Stimulated activated CD8-positive, alpha-beta memory T cell treated with anti-CD3 and anti-CD28 coated beads, Interleukin-12 subunit alpha, Interleukin-12 subunit beta, amount 100 ng/mL, for 1 hour (primary cell): Measurements from ENCODE around the gene COA3.

Experiments
- DNase-seq: peaks from one replicate; pipeline ENCODE4 v3.0.0-alpha.2; 2020; ENCODE audit warnings: low read depth

Gene COA3

GRCh38 chr17:42798383-42799380 lies at the start of gene COA3, which contains the start of gene CNTD1:
COA3 (minus strand) TSS chr17:42798704; CDS start chr17:42798681, 23 bp downstream.
CNTD1 (plus strand) TSS chr17:42798861; CDS start chr17:42799068, 207 bp downstream.
- DNase-seq = peak; percentile 53

DNA sequence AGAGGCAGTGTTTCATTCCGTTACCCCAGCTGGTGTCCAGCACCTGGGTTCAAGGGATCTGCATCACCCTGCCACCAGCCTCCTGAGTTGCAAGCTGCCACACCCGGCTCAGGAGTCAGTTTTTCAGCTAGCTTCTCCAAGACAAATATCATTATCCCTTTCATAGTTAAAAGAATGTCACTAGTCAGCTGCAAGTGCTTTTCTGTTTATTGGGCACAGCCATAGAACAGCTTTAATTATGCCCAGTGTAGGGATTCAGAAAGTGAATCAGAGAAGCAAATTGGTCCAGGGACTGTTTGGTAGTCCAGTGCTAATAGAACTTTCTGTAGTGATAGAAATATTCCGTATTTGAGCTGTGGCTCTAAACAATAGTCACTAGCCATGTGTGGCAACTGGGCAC lies 49.6 kb upstream of the COA3 start:
- DNase-seq = no peak

GRCh38 chr17:42846594-42847280 lies 48.2 kb upstream of the COA3 start:
- DNase-seq = no peak

- no peak for DNase-seq
These were observed 47.6 kb upstream of the COA3 start for GRCh38 chr17:42845918-42846593.

- DNase-seq = no peak
These were observed 47.0 kb upstream of the COA3 start for GRCh38 chr17:42845556-42845917.

DNA sequence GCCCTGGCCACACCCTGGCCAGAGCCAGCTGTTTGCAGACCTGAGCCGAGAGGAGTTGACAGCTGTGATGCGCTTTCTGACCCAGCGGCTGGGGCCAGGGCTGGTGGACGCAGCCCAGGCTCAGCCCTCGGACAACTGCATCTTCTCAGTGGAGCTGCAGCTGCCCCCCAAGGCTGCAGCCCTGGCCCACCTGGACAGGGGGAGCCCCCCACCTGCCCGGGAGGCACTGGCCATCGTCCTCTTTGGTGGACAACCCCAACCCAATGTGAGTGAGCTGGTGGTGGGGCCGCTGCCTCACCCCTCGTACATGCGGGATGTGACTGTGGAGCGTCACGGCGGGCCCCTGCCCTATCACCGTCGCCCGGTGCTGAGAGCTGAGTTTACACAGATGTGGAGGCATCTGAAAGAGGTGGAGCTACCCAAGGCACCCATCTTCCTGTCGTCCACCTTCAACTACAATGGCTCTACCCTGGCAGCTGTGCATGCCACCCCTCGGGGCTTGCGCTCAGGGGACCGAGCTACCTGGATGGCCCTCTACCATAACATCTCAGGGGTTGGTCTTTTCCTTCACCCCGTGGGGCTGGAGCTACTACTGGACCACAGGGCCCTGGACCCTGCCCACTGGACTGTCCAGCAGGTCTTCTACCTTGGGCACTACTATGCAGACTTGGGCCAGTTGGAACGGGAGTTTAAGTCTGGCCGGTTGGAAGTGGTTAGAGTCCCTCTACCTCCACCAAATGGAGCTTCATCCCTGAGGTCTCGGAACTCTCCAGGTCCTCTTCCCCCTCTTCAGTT lies 46.5 kb upstream of the COA3 start:
- no peak for DNase-seq

GRCh38 chr17:42844271-42844670 lies 45.8 kb upstream of the COA3 start, which contains the start of gene AOC2:
AOC2 (plus strand) TSS chr17:42844580; CDS start chr17:42844627, 47 bp downstream.
- no peak for DNase-seq

- DNase-seq = no peak
These were observed 44.9 kb upstream of the COA3 start for GRCh38 chr17:42843358-42843934.

- DNase-seq = no peak
These were observed 43.6 kb upstream of the COA3 start for GRCh38 chr17:42841975-42842685.

DNA sequence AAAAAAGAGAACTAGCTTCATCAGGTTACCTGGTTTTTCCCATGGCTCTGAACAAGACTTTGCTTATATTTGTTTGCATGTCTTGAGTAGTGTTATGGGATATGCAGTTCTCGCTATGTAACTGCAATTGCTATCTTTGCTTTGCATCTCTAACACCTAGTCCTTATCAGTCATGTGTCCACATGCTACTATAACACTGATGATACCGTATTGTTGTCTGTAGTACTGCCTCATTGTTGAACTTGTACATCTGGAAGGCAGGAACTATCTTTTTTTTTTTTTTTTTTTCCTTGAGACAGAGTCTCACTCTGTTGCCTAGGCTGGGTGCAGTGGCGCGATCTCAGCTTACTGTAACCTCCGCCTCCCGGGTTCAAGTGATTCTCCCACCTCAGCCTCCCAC lies 37.2 kb upstream of the COA3 start:
- no peak for DNase-seq

DNA sequence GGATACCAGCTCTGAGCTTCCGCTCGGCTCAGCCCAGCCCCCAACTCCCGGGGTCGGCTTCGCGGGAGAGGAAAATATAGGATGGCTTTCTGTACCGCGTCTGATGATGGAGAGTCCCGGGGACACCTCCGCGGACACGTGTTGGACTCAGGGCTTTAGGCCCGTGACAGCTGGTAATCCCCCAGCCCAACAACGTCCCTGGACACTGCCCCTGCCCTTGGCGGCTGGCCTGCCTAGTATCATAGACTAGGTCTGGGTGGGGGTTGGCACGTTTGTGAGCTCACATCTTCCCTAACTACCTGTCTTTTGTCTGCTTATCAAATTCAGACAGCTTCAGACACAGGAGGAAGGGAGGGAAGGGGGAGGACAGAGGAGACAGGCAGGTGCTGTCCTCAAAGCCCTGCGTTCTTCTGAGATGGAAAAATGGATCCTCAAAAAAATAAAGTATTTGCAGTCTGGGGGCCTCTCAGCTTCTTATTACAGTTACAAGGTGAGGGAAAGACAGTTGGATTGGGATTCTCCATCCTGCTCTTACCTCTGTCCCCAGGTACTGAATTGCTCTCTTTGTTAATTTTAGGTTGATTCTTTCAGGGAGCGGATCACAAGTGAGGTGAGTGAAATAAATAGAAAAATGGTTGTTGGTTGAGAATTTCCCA lies 35.4 kb upstream of the COA3 start:
- DNase-seq = no peak

GRCh38 chr17:42832934-42833766 lies 34.6 kb upstream of the COA3 start, which contains the start of gene PSME3:
PSME3 (plus strand) TSS chr17:42833397; CDS start chr17:42833632, 235 bp downstream.
- peak; percentile 82 for DNase-seq

- no peak for DNase-seq
These were observed 33.9 kb upstream of the COA3 start for GRCh38 chr17:42832213-42832933.

- no peak for DNase-seq
These were observed 32.5 kb upstream of the COA3 start for GRCh38 chr17:42830971-42831370.

DNA sequence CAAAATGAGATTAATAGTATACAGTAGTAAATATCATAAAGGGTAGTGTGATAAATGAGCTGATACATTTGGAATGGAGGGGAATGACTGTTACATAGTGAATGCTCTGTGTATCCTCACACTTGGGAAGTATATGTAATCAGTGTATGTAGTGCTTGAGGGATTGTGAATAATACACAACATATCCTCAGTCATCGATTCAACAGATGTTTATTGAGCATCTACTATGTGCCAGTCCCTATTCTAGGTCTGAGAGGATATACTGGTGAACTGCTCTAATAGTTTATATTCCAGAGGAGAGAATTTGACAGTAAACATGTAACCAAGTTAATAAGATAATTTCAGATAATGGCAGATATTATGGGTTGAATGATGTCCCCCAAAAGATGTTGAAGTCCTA lies 29.0 kb upstream of the COA3 start:
- DNase-seq = no peak

GRCh38 chr17:42821176-42821575 lies 22.7 kb upstream of the COA3 start:
- no peak for DNase-seq

DNA sequence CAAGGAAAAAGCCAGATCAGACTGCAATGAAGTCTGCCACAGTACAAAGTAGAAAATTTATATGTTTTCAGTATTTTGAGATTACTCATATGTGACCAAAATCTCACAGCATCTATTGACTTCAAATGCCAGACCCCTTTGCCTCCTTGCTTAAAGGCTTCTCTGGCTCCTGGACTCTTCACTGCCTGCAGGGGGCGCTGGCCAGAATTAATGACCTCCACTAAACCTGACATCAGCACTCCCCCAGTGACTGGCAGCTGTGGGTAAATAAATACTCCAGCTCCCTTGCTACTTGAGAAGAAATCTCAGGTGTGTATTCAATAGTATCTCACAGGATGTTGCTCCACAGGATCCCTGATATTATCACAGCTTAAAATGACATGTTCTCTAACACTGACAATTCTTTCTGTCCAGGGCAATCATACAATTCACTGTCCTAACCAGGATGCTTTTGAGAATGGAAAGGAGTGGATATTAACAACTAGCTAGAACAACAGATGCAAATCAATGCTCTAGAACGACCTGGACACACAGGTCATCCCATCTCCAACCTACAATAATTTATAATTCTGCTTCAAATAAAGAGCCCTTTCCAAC lies 21.5 kb upstream of the COA3 start:
- DNase-seq = peak; percentile 49

GRCh38 chr17:42818379-42818778 lies 19.9 kb upstream of the COA3 start:
- DNase-seq = no peak
